IMR-90 (cell line): ENCODE results near the gene PNKP. TPM values are rescaled to one million over a fixed set of nuclear protein-coding genes. Genes with fewer than 3 reads are reported as not detected.

Experiments
- ATAC-seq: fragments of 200-7000 bp; cut with Tn5 transposase; 2 replicates; pipeline ENCODE4 v1.9.1; 2020; ENCODE audit warnings: low read depth, mild to moderate bottlenecking, moderate library complexity
- BruUV-seq: library from RNA; stranded (reverse); fragments of 400-500 nt; replicated peaks from 2 replicates; lab custom pipeline; 2021; lab: Mats Ljungman, UMichigan
- CTCF ChIA-PET: fragments of 300-600 bp; formaldehyde crosslinking; extraction: SDS; loops from one replicate; lab custom pipeline; 2021; ENCODE audit warnings: antibody characterized with exemption; lab: Yijun Ruan, JAX
- POLR2A ChIA-PET: fragments of 300-600 bp; sonication (Branson Sonifier 250); formaldehyde crosslinking; loops from one replicate; lab custom pipeline; 2022; ENCODE audit warnings: antibody characterized with exemption; ENCODE audit not compliant: unreplicated experiment; lab: Charles Lee
- DNase-seq: peaks from one replicate; pipeline ENCODE4 v3.0.0; 2013
- H2AFZ ChIP-seq: replicated peaks from 2 replicates; pipeline ENCODE3; 2013; ENCODE audit warnings: low read length, mild to moderate bottlenecking; ENCODE audit not compliant: poor library complexity
- H2AK5ac ChIP-seq: 2 replicates; pipeline ENCODE4 v1.6.1; 2013; ENCODE audit warnings: low read depth, low read length, inconsistent platforms
- H2AK9ac ChIP-seq: replicated peaks from 2 replicates; pipeline ENCODE3; 2013; ENCODE audit warnings: mild to moderate bottlenecking, low read depth, low read length, moderate library complexity; ENCODE audit not compliant: poor library complexity
- H2BK120ac ChIP-seq: 2 replicates; pipeline ENCODE4 v1.6.1; 2013; ENCODE audit warnings: low read depth, low read length, inconsistent platforms
- H2BK15ac ChIP-seq: 3 replicates; pipeline ENCODE4 v1.6.1; 2013; ENCODE audit warnings: low read depth, low read length, inconsistent platforms
- H2BK20ac ChIP-seq: 2 replicates; pipeline ENCODE4 v1.6.1; 2013; ENCODE audit warnings: low read depth, mild to moderate bottlenecking, inconsistent platforms, low read length, moderate library complexity
- H2BK5ac ChIP-seq: 2 replicates; pipeline ENCODE4 v1.6.1; 2013; ENCODE audit warnings: mild to moderate bottlenecking, low read depth, low read length, inconsistent platforms; ENCODE audit not compliant: poor library complexity, severe bottlenecking
- H3K14ac ChIP-seq: replicated peaks from 2 replicates; pipeline ENCODE4 v1.6.1; 2013; ENCODE audit warnings: low read depth, low read length, inconsistent platforms
- H3K18ac ChIP-seq: 2 replicates; pipeline ENCODE4 v1.6.1; 2013; ENCODE audit warnings: low read depth, low read length, control low read depth
- H3K23ac ChIP-seq: 2 replicates; pipeline ENCODE4 v1.6.1; 2013; ENCODE audit warnings: low read depth, low read length, inconsistent platforms
- H3K27ac ChIP-seq: 2 replicates; pipeline ENCODE4 v1.5.1; 2013; ENCODE audit warnings: mild to moderate bottlenecking, control low read depth, low read length; ENCODE audit not compliant: insufficient read depth
- H3K27me3 ChIP-seq: 2 replicates; pipeline ENCODE4 v1.6.1; 2013; ENCODE audit warnings: low read length; ENCODE audit not compliant: control insufficient read depth, insufficient read depth
- H3K36me3 ChIP-seq: 2 replicates; pipeline ENCODE4 v1.6.1; 2013; ENCODE audit warnings: low read length, mixed read lengths; ENCODE audit not compliant: control insufficient read depth, insufficient read depth
- H3K4ac ChIP-seq: 2 replicates; pipeline ENCODE4 v1.6.1; 2013; ENCODE audit warnings: low read depth, low read length, inconsistent platforms
- H3K4me1 ChIP-seq: 2 replicates; pipeline ENCODE4 v1.6.1; 2013; ENCODE audit warnings: low read length, mixed read lengths; ENCODE audit not compliant: control insufficient read depth, insufficient read depth
- H3K4me2 ChIP-seq: 2 replicates; pipeline ENCODE4 v1.6.1; 2013; ENCODE audit warnings: low read depth, mild to moderate bottlenecking, control low read depth, low read length, moderate library complexity
- H3K4me3 ChIP-seq: 2 replicates; pipeline ENCODE4 v1.5.1; 2013; ENCODE audit warnings: low read depth, mild to moderate bottlenecking, control low read depth, low read length, moderate library complexity; ENCODE audit not compliant: insufficient read depth
- H3K56ac ChIP-seq: 2 replicates; pipeline ENCODE4 v1.6.1; 2013; ENCODE audit warnings: low read length, inconsistent platforms; ENCODE audit not compliant: insufficient read depth; ENCODE audit errors: extremely low read depth
- H3K79me1 ChIP-seq, 2 experiments: 2 replicates each; pipeline ENCODE4 v1.6.1; 2013; ENCODE audit warnings: low read length in 2 of 2, inconsistent platforms in 1 of 2, low read depth in 1 of 2
- H3K9ac ChIP-seq: 2 replicates; pipeline ENCODE4 v1.6.1; 2013; ENCODE audit warnings: low read depth, low read length, control low read depth
- H3K9me1 ChIP-seq: 2 replicates; pipeline ENCODE4 v1.6.1; 2013; ENCODE audit warnings: low read length, inconsistent platforms; ENCODE audit not compliant: insufficient read depth
- H3K9me3 ChIP-seq: 2 replicates; pipeline ENCODE4 v1.6.1; 2013; ENCODE audit warnings: low read length; ENCODE audit not compliant: control insufficient read depth, insufficient read depth
- H4K20me1 ChIP-seq: 2 replicates; pipeline ENCODE4 v1.6.1; 2013; ENCODE audit warnings: low read length, inconsistent platforms; ENCODE audit not compliant: insufficient read depth
- H4K5ac ChIP-seq: 2 replicates; pipeline ENCODE4 v1.6.1; 2013; ENCODE audit warnings: mild to moderate bottlenecking, low read depth, low read length, control low read depth
- H4K8ac ChIP-seq, 2 experiments: 2 replicates each; pipeline ENCODE4 v1.6.1; 2013; ENCODE audit warnings: low read depth in 2 of 2, low read length in 2 of 2, control low read depth in 1 of 2, inconsistent platforms in 1 of 2
- H4K91ac ChIP-seq: 2 replicates; pipeline ENCODE4 v1.6.1; 2013; ENCODE audit warnings: low read depth, low read length, inconsistent platforms; ENCODE audit not compliant: insufficient read depth
- BHLHE40 ChIP-seq: fragments of 150-350 bp; IDR thresholded peaks from 2 replicates; pipeline ENCODE4 v1.6.1; 2016; ENCODE audit warnings: mild to moderate bottlenecking, low read depth, low read length
- CEBPB ChIP-seq: IDR thresholded peaks from 2 replicates; pipeline ENCODE4 v1.6.1; 2012; ENCODE audit warnings: low read depth, low read length, improper control_type of control experiment
- CHD1 ChIP-seq: IDR thresholded peaks from 2 replicates; pipeline ENCODE4 v1.6.1; 2012; ENCODE audit warnings: low read depth, low read length, improper control_type of control experiment
- FOS ChIP-seq: fragments of 150-350 bp; IDR thresholded peaks from 2 replicates; pipeline ENCODE4 v1.6.1; 2016; ENCODE audit warnings: low read depth, low read length
- MAFK ChIP-seq: IDR thresholded peaks from 2 replicates; pipeline ENCODE4 v1.6.1; 2012; ENCODE audit warnings: low read depth, low read length, improper control_type of control experiment
- MXI1 ChIP-seq: IDR thresholded peaks from 2 replicates; pipeline ENCODE4 v1.6.1; 2012; ENCODE audit warnings: low read depth, mild to moderate bottlenecking, low read length, moderate library complexity, borderline replicate concordance
- NFE2L2 ChIP-seq: fragments of 150-350 bp; IDR thresholded peaks from 2 replicates; pipeline ENCODE4 v1.6.1; 2016; ENCODE audit warnings: low read depth, mild to moderate bottlenecking, low read length
- POLR2A ChIP-seq: IDR thresholded peaks from 2 replicates; pipeline ENCODE4 v1.6.1; 2012; ENCODE audit warnings: mild to moderate bottlenecking, low read depth, low read length
- RAD21 ChIP-seq: IDR thresholded peaks from 2 replicates; pipeline ENCODE4 v1.6.1; 2012; ENCODE audit warnings: low read length, improper control_type of control experiment
- RCOR1 ChIP-seq: IDR thresholded peaks from 2 replicates; pipeline ENCODE4 v1.6.1; 2012; ENCODE audit warnings: mild to moderate bottlenecking, low read length, improper control_type of control experiment; ENCODE audit not compliant: insufficient replicate concordance
- RFX5 ChIP-seq: IDR thresholded peaks from 2 replicates; pipeline ENCODE4 v1.8.0; 2012; ENCODE audit warnings: low read depth, mild to moderate bottlenecking, low read length, moderate library complexity
- SMC3 ChIP-seq: fragments of 150-350 bp; IDR thresholded peaks from 2 replicates; pipeline ENCODE4 v1.6.1; 2016; ENCODE audit warnings: low read depth, mild to moderate bottlenecking, antibody characterized with exemption, low read length, moderate library complexity
- USF2 ChIP-seq: fragments of 150-350 bp; IDR thresholded peaks from 2 replicates; pipeline ENCODE4 v1.6.1; 2017; ENCODE audit warnings: mild to moderate bottlenecking, antibody characterized with exemption, low read length, low read depth
- WGBS, 2 experiments: methylation state at CpG; one replicate each; pipeline versions ENCODE4 v1.1.5 to v1.1.7; 2013; ENCODE audit warnings: missing lambda C conversion rate in 2 of 2; ENCODE audit not compliant: insufficient read length in 1 of 2; ENCODE audit errors: extremely low coverage in 2 of 2; 5-methylcytosine and 5-hydroxymethylcytosine counted together
- dilution Hi-C: fragments of 300-500 bp; cut with HindIII; formaldehyde crosslinking; loops from one replicate; pipeline ENCODE4 v1.14.3; 2018; ENCODE audit warnings: low sequenced_read_pairs; ENCODE audit not compliant: unreplicated experiment
- in situ Hi-C: fragments of 300-500 bp; cut with MboI; formaldehyde crosslinking; loops from 3 replicates; pipeline ENCODE4 v1.14.3; 2019; ENCODE audit warnings: low sequenced_read_pairs, inconsistent platforms, mixed read lengths
- intact Hi-C: fragments of 100-400 bp; cut with micrococcal nuclease; formaldehyde crosslinking; loops from 2 replicates; pipeline ENCODE4 v1.10.0; 2022
- polyA plus RNA-seq, 3 experiments: library from polyadenylated mRNA; depleted of rRNA; stranded (reverse); fragments of >200 nt; gene quantifications; 2 replicates each; pipeline ENCODE4 v1.2.3, GENCODE V29; 2012; ENCODE audit warnings: low replicate concordance in 1 of 3
- total RNA-seq: library from RNA; depleted of rRNA; stranded (reverse); fragments of >200 nt; gene quantifications from 2 replicates; pipeline ENCODE4 v1.2.3, GENCODE V29; 2012
- TF ChIP-seq, protein P1 (sequence below): fragments of 150-350 bp; IDR thresholded peaks from 2 replicates; pipeline ENCODE4 v1.6.1; 2016; ENCODE audit warnings: low read depth, mild to moderate bottlenecking, low read length, moderate library complexity, borderline replicate concordance

Gene PNKP
- total and polyA plus RNA-seq, 2 of the 4 experiments (the other 2 are of a cell fraction), result 14.2 to 25.0 TPM

DNA sequence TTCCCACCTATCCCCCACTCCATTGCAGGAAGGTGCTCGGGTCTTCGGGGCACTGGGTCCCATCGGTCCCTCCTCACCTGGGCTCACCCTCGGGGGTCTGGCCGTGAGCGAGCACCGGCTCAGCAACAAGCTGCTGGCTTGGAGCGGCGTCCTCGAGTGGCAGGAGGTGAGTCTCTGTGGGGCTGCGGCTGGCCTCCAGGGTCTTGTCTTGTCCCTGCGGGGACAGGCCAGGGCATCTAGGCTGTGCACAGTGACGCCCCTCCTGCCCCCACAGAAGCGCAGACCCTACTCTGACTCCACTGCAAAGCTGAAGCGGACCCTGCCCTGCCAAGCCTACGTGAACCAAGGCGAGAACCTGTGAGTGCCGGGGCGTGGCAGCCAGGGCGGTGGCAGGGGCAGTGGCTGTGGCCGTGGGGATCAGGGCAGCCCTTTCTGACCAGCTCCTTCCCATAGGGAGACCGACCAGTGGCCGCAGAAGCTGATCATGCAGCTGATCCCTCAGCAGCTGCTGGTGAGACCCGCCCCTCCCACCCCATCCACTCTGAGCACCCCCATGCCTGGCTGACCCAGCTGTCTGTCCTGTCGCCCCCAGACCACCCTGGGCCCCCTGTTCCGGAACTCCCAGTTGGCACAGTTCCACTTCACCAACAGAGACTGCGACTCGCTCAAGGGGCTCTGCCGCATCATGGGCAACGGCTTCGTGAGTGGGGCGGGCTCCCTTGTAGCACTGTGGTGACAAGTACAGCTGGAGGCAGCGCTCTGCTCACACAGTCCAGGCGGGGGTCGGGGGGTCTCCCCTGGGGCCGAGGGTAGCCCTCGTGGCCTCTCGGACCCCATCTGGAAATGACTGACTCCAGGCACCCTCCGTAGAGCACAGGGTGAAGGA, 12.8 kb downstream of the PNKP start:
- intact Hi-C loops (no loop called here), dilution Hi-C loops (no loop called here), in situ Hi-C loops (loop anchor here (10.0 kb wide), 1 partner anchor 170 kb away; the partner anchor contains the start of gene ADM5)
- H3K4me3 ChIP-seq, result no peak overlapping the region
- no peak overlapping the region for H3K23ac ChIP-seq
- TF ChIP-seq BHLHE40 (no peak), MXI1 (no peak), CEBPB (no peak), RCOR1 (no peak), RAD21 (no peak), CHD1 (no peak), FOS (no peak), RFX5 (no peak), SMC3 (no peak), USF2 (no peak), MAFK (no peak), POLR2A (no peak), NFE2L2 (no peak)
- TF ChIP-seq, protein P1, sequence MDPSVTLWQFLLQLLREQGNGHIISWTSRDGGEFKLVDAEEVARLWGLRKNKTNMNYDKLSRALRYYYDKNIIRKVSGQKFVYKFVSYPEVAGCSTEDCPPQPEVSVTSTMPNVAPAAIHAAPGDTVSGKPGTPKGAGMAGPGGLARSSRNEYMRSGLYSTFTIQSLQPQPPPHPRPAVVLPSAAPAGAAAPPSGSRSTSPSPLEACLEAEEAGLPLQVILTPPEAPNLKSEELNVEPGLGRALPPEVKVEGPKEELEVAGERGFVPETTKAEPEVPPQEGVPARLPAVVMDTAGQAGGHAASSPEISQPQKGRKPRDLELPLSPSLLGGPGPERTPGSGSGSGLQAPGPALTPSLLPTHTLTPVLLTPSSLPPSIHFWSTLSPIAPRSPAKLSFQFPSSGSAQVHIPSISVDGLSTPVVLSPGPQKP, result no peak
- POLR2A ChIA-PET, result interaction anchor here (0.5 kb wide), 1 partner anchor 36 kb away, joined by 5 read pairs; no protein-coding TSS in a partner anchor
- H3K4me1 ChIP-seq, result peaks cover 19% of the 10 kb centered on the region
- H3K4ac ChIP-seq, result no peak overlapping the region
- H3K36me3 ChIP-seq, result peaks cover 52% of the 10 kb centered on the region
- H3K4me2 ChIP-seq, result no peak overlapping the region
- H2BK15ac ChIP-seq, result no peak overlapping the region
- H2AFZ ChIP-seq, result no peak overlapping the region
- no peak overlapping the region for H3K14ac ChIP-seq
- H2BK5ac ChIP-seq, result no peak overlapping the region
- H3K9me1 ChIP-seq, result peaks cover 10% of the 10 kb centered on the region
- peaks cover 72% of the 10 kb centered on the region for H4K20me1 ChIP-seq
- CTCF ChIA-PET, result no interaction called here
- no peak for DNase-seq
- H3K9ac ChIP-seq, result no peak overlapping the region
- WGBS, 2 experiments, result 95% methylated on average over 24 of the region's 39 CpGs; no CpG with 5 or more reads in 1 of the 2 experiments
- no peaks in the 10 kb centered on the region for H3K27me3 ChIP-seq
- H2AK5ac ChIP-seq, result no peak overlapping the region
- ATAC-seq, result no peak
- H2BK120ac ChIP-seq, result no peak overlapping the region
- no peak overlapping the region for H4K5ac ChIP-seq
- H2BK20ac ChIP-seq, result no peak overlapping the region
- no peaks in the 10 kb centered on the region for H3K9me3 ChIP-seq
- no peak overlapping the region for H3K18ac ChIP-seq
- H3K27ac ChIP-seq, result no peak overlapping the region
- H4K91ac ChIP-seq, result no peak overlapping the region
- peaks cover 10 to 73% of the 10 kb centered on the region in 2 experiments for H3K79me1 ChIP-seq
- H4K8ac ChIP-seq, result no peak overlapping the region
- no peak overlapping the region for H2AK9ac ChIP-seq
- no peak overlapping the region for H3K56ac ChIP-seq
- no TSS peak for BruUV-seq
